Thoracic aorta (tissue), 2 donors: Measurements from ENCODE around the gene NCKIPSD. TPM values are rescaled to one million over a fixed set of nuclear protein-coding genes. Genes with fewer than 3 reads are reported as not detected.

Source experiments
- ATAC-seq: fragments of 150-250 bp; one replicate; pipeline ENCODE4 v1.8.0; 2017; ENCODE audit warnings: low read depth; ENCODE audit not compliant: insufficient number of reproducible peaks, low FRiP score
- DNase-seq: peaks from one replicate; pipeline ENCODE4 v3.0.0-alpha.2; 2020; ENCODE audit warnings: low spot score
- H3K27ac ChIP-seq, 2 donors: fragments of 200-600 bp; sonication (generic); 1 replicate in 1 of 2; 2 replicates in 1 of 2; pipeline ENCODE4 v1.5.1; 2016; ENCODE audit warnings: mild to moderate bottlenecking in 2 of 2, moderate library complexity in 2 of 2
- H3K27me3 ChIP-seq: fragments of 200-600 bp; sonication (generic); replicated peaks from 2 replicates; pipeline ENCODE4 v1.6.0; 2016; ENCODE audit warnings: mild to moderate bottlenecking; ENCODE audit not compliant: insufficient read depth
- H3K36me3 ChIP-seq: fragments of 200-600 bp; sonication (generic); one replicate; pipeline ENCODE4 v1.5.1; 2016
- H3K4me1 ChIP-seq, 2 donors: fragments of 200-600 bp; sonication (generic); 1 replicate in 1 of 2; 2 replicates in 1 of 2; pipeline versions ENCODE4 v1.5.1 to v1.6.0; 2016; ENCODE audit warnings: low read depth in 2 of 2, mild to moderate bottlenecking in 1 of 2; ENCODE audit not compliant: control insufficient read depth in 1 of 2
- H3K4me3 ChIP-seq: fragments of 200-600 bp; sonication (generic); 2 replicates; pipeline ENCODE4 v1.5.1; 2016; ENCODE audit warnings: mild to moderate bottlenecking
- H3K9me3 ChIP-seq: fragments of 200-600 bp; sonication (generic); 2 replicates; pipeline ENCODE4 v1.5.1; 2016
- total RNA-seq, 2 donors: library from RNA; depleted of rRNA; stranded (reverse); fragments of >200 nt; gene quantifications; one replicate each; pipeline versions ENCODE4 v1.1.0 to v1.2.3, GENCODE V29; 2016
- TF ChIP-seq, protein P1 (sequence below): fragments of 200-600 bp; sonication (generic); IDR thresholded peaks from one replicate; pipeline ENCODE4 v1.5.1; 2019; ENCODE audit warnings: antibody characterized with exemption

Gene NCKIPSD
- total RNA-seq, 2 donors from 2014 or later: 59.6 to 101 TPM

DNA sequence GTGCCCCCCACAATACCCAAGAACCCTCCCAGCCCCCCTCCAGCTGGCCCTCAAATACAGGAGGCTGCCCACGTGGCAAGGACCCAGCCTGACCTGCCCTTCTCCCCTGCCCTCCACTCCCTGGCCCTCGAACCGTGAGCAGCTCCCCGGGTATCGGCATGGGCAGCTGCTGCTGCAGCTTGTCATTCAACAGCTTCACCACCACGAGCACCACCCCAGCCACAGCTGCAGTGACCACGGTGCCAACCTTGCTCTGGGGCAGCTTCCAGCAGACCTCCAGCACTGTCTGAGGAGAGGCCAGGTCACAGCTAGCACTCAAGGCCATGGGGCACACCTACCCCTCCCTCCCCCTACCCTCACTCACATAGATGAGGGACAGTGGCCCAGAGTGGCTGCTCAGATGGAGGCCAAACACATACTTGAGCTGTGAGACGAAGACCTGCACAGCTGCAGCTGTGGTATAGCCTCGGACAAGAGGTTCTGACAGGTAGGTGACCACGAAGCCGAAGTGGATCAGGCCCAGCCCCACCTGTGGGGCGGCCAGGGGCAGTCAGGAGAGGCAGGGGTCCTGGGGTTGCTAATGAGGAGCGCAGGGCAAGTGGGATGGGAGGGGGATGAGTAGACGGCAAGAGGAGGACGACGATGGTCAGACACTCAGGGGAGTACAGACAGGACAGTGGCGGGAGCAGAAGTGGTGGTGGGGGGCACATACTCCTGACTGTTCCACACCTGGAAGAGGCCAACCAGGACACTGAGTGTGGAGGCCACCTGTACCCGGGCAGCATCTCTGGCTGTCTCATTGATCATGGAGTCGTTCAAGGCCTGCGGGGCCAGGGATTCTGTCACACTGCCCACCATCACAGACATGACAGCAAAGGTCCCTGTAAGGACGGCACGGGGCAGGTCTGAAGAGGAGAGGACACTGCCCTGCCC, 53.9 kb downstream of the NCKIPSD start:
- H3K9me3 ChIP-seq: no peaks in the 10 kb centered on the region
- H3K4me1 ChIP-seq: peaks cover 15 to 34% of the 10 kb centered on the region in 2 donors
- no peak for DNase-seq
- peaks cover 55% of the 10 kb centered on the region for H3K36me3 ChIP-seq
- TF ChIP-seq, protein P1, sequence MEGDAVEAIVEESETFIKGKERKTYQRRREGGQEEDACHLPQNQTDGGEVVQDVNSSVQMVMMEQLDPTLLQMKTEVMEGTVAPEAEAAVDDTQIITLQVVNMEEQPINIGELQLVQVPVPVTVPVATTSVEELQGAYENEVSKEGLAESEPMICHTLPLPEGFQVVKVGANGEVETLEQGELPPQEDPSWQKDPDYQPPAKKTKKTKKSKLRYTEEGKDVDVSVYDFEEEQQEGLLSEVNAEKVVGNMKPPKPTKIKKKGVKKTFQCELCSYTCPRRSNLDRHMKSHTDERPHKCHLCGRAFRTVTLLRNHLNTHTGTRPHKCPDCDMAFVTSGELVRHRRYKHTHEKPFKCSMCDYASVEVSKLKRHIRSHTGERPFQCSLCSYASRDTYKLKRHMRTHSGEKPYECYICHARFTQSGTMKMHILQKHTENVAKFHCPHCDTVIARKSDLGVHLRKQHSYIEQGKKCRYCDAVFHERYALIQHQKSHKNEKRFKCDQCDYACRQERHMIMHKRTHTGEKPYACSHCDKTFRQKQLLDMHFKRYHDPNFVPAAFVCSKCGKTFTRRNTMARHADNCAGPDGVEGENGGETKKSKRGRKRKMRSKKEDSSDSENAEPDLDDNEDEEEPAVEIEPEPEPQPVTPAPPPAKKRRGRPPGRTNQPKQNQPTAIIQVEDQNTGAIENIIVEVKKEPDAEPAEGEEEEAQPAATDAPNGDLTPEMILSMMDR: no peak
- no peak for ATAC-seq
- H3K27ac ChIP-seq: no peak overlapping the region
- no peaks in the 10 kb centered on the region for H3K27me3 ChIP-seq
- H3K4me3 ChIP-seq: no peak overlapping the region

DNA sequence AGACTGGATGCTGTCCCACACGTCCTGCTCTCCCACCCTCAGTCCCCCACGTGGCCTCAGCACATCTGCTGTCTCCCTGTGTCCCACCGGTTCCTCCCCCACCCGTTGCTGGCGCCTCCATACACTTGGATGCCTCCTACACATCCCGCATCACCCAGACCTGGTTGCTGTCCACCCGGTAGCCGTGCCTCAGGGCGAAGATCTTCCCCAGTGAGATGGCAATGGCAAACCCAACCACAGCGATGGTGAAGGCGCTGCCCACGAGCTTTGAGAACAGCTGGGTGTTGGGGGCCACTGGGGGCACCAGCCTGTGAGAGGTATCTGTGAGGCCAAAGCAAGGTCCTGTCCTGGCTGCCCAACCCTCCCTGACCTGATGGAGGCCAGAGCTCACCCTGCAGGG, 54.9 kb downstream of the NCKIPSD start:
- Histone ChIP-seq H3K4me1 (peaks cover 9 to 24% of the 10 kb centered on the region in 2 donors), H3K36me3 (peaks cover 65% of the 10 kb centered on the region), H3K4me3 (no peak overlapping the region), H3K27me3 (no peaks in the 10 kb centered on the region), H3K27ac (no peak overlapping the region), H3K9me3 (no peaks in the 10 kb centered on the region)
- no peak for DNase-seq
- ATAC-seq: no peak
- TF ChIP-seq, protein P1: no peak

DNA sequence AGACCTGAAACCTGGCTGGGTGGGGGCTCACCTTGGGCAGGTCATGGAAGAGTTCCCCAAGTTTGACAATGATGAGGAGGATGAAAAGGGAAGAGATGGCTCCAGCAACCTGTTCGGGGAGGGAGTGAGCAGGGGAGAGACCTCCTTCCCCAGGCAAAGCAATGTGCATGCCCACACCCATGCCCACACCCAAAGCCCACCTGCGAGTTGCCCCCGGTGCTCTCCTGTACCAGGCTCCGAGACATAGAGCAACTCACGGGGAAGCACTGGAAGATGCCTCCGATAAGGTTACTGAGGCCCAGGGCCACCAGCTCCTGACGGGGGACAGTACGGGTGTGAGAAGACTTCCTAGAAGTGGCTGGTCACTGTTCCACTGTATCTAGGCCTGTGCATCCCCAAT, 55.3 kb downstream of the NCKIPSD start:
- no peaks in the 10 kb centered on the region for H3K9me3 ChIP-seq
- H3K27ac ChIP-seq: no peak overlapping the region
- H3K36me3 ChIP-seq: peaks cover 69% of the 10 kb centered on the region
- TF ChIP-seq, protein P1: no peak
- ATAC-seq: no peak
- H3K4me3 ChIP-seq: no peak overlapping the region
- H3K4me1 ChIP-seq: peaks cover 9 to 23% of the 10 kb centered on the region in 2 donors
- no peak for DNase-seq
- no peaks in the 10 kb centered on the region for H3K27me3 ChIP-seq

DNA sequence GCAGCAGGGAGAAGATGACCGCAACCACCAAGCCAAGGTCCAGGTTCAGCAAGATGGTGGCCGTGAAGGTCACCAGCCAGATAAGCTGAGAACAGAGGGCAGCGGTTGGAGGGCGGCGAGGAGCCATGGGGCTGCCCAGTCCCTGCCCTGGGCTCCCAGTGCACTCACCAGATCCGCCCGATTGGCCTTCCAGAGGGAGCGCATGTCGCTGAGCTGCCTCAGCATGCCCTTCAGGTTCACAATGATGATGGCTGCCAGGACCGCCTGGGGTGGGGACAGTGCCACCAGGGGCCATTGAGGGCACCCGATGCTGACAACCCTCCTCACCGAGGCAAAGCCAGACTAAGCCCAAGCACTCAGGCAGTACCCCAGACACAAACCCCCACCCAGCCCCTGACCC, 55.8 kb downstream of the NCKIPSD start:
- no peak for DNase-seq
- peaks cover 74% of the 10 kb centered on the region for H3K36me3 ChIP-seq

More for the DNA sequence above, 55.8 kb downstream of the NCKIPSD start:
- H3K27me3 ChIP-seq: no peaks in the 10 kb centered on the region
- no peak overlapping the region for H3K27ac ChIP-seq
- TF ChIP-seq, protein P1: no peak
- H3K4me1 ChIP-seq: peaks cover 9 to 23% of the 10 kb centered on the region in 2 donors
- H3K4me3 ChIP-seq: no peak overlapping the region
- no peak for ATAC-seq
- no peaks in the 10 kb centered on the region for H3K9me3 ChIP-seq
